DOHH2 (cell line): ENCODE results near the gene IRX6.

Experiments
- EZH2phosphoT487 ChIP-seq: fragments of 200-600 bp; sonication (generic); IDR thresholded peaks from 2 replicates; pipeline ENCODE4 v1.6.1; 2017; ENCODE audit warnings: borderline replicate concordance, mild to moderate bottlenecking, antibody characterized with exemption, low read length, moderate library complexity, mixed read lengths
- TF ChIP-seq, protein P1 (sequence below): fragments of 200-600 bp; sonication (generic); IDR thresholded peaks from one replicate; pipeline ENCODE4 v1.5.1; 2014; ENCODE audit warnings: antibody characterized with exemption, mild to moderate bottlenecking, low read depth, low read length; ENCODE audit not compliant: poor library complexity, severe bottlenecking

DNA sequence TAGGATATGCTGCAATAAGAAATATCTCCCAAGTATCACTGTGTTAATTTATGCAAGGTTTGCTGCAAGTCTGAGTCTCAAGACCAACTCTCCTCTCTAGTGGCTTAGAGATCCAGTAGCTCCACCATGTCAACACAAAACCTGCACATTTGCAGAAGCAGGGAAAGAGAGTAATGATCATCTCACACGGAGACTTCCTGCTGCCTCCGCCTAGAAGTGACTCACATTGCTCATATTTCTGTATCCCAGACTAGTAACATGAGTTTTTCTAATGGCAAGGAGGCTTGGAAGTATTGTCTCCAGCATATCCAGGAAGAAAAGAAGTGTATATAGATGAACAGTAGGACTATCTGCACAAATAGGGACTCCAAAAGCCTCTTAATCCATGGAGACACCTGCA lies 15.0 kb upstream of the IRX6 start:
- TF ChIP-seq, protein P1, sequence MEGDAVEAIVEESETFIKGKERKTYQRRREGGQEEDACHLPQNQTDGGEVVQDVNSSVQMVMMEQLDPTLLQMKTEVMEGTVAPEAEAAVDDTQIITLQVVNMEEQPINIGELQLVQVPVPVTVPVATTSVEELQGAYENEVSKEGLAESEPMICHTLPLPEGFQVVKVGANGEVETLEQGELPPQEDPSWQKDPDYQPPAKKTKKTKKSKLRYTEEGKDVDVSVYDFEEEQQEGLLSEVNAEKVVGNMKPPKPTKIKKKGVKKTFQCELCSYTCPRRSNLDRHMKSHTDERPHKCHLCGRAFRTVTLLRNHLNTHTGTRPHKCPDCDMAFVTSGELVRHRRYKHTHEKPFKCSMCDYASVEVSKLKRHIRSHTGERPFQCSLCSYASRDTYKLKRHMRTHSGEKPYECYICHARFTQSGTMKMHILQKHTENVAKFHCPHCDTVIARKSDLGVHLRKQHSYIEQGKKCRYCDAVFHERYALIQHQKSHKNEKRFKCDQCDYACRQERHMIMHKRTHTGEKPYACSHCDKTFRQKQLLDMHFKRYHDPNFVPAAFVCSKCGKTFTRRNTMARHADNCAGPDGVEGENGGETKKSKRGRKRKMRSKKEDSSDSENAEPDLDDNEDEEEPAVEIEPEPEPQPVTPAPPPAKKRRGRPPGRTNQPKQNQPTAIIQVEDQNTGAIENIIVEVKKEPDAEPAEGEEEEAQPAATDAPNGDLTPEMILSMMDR: no peak
- no peak for TF ChIP-seq EZH2phosphoT487
